IPS-20b (cell line): ENCODE measurements around the gene EIF4E1B.

Experiments
- H3K27ac ChIP-seq: one replicate; pipeline ENCODE4 v1.5.1; 2013; ENCODE audit warnings: low read length
- H3K27me3 ChIP-seq: 2 replicates; pipeline ENCODE4 v1.6.1; 2013; ENCODE audit warnings: mild to moderate bottlenecking, low read length, inconsistent platforms; ENCODE audit not compliant: insufficient read depth
- H3K36me3 ChIP-seq: 2 replicates; pipeline ENCODE4 v1.6.1; 2013; ENCODE audit warnings: low read depth, mild to moderate bottlenecking, inconsistent platforms, low read length, moderate library complexity; ENCODE audit not compliant: insufficient read depth
- H3K4me1 ChIP-seq: 2 replicates; pipeline ENCODE4 v1.6.1; 2013; ENCODE audit warnings: mild to moderate bottlenecking, control low read depth, inconsistent platforms, low read length, moderate library complexity; ENCODE audit not compliant: insufficient read depth
- H3K4me3 ChIP-seq: 2 replicates; pipeline ENCODE4 v1.5.1; 2013; ENCODE audit warnings: mild to moderate bottlenecking, low read length, inconsistent platforms
- H3K9ac ChIP-seq: 2 replicates; pipeline ENCODE4 v1.6.1; 2013; ENCODE audit warnings: low read depth, mild to moderate bottlenecking, inconsistent platforms, low read length, moderate library complexity
- H3K9me3 ChIP-seq: 2 replicates; pipeline ENCODE4 v1.6.1; 2013; ENCODE audit warnings: mild to moderate bottlenecking, low read depth, low read length, inconsistent platforms; ENCODE audit not compliant: insufficient read depth

Gene EIF4E1B

DNA sequence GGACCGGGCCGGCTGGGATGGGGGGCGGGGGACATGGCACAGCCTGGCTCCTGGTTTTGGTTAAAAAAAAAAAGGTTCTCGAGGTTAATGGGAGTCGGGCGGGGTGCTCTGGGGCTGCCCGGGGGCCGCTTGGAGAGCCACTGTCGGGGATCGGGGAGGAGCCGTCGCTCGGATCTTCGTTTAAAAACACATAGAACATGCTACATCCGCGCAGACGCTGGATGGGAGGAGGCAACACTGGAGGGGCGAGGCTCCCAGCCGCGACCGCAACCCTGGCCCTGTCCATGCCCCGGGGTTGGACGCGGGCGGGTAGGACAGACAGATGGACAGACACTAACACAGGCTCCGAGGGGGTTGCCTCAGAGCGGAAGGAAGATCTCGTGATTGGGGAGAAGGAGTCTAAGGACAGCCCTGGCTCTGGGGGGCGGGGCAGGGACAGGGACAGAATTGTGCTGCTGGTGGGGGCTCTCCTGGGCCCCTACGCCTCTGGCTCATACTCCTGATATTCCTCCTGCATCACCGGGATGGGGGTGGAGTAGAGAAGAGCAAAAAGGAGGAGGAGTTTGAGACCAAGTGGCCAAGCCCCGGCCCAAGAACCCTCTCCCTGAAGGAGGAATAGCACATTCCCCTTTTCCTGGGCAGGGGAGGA is 10.0 kb upstream of the EIF4E1B start:
- no peaks in the 10 kb centered on the region; the same call in 1 of the 2 replicates for H3K4me1 ChIP-seq
- no peaks in the 10 kb centered on the region for H3K36me3 ChIP-seq
- no peak overlapping the region for H3K9ac ChIP-seq
- peak overlapping the region; percentile 53; the same call in 1 of the 2 replicates for H3K4me3 ChIP-seq
- H3K27me3 ChIP-seq, result peaks cover 87% of the 10 kb centered on the region
- no peaks in the 10 kb centered on the region for H3K9me3 ChIP-seq
- no peak overlapping the region for H3K27ac ChIP-seq

DNA sequence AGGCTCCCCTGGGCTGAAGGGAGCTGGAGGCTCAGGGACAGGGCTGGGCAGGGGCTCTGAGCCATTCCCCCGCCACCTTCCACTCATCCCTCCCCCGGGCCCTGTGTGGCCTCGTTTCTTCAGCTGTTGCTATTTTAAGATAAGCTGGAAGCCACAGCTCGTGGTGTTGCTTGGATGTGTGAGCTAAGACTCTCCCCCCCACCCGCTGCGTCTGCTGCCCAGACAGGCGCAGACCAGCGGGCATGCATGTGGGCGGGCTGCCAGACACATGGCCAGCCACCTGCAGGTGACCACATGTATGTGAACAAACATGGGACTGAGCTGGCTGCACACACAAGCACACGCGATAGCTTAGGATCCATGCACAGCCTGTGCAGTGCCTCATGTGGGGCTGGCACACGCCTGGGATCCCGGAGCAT is 8.8 kb upstream of the EIF4E1B start:
- H3K4me3 ChIP-seq, result no peak overlapping the region
- no peaks in the 10 kb centered on the region for H3K9me3 ChIP-seq

DNA sequence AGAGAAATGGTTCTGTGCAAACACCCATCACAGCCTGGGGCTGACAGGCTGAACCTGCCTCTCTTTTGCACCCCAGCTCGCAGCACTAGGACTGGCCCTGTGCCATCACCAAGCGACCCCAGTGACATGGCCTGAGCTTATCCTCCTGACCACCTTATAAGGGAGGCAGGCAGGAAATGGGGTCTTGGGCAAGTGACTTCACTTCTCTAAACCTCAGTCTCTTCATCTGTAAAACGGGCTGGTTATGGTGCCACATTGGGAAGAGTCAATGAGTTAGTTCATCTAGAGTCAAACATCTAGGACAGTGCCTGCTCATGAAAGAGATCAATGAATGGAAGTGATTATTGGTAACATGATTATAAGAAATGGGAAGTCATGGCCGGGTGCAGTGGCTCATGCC is 6.3 kb upstream of the EIF4E1B start:
- H3K4me3 ChIP-seq, result no peak overlapping the region
- no peak overlapping the region for H3K27ac ChIP-seq
- H3K4me1 ChIP-seq, result peaks cover 6% of the 10 kb centered on the region
- no peaks in the 10 kb centered on the region for H3K9me3 ChIP-seq
- peaks cover 88% of the 10 kb centered on the region for H3K27me3 ChIP-seq
- no peaks in the 10 kb centered on the region for H3K36me3 ChIP-seq
- H3K9ac ChIP-seq, result no peak overlapping the region

More for the DNA sequence above, 8.8 kb upstream of the EIF4E1B start:
- no peaks in the 10 kb centered on the region; the same call in 1 of the 2 replicates for H3K4me1 ChIP-seq
- no peak overlapping the region for H3K9ac ChIP-seq
- H3K27ac ChIP-seq, result no peak overlapping the region
- no peaks in the 10 kb centered on the region for H3K36me3 ChIP-seq
- peaks cover 87% of the 10 kb centered on the region for H3K27me3 ChIP-seq

DNA sequence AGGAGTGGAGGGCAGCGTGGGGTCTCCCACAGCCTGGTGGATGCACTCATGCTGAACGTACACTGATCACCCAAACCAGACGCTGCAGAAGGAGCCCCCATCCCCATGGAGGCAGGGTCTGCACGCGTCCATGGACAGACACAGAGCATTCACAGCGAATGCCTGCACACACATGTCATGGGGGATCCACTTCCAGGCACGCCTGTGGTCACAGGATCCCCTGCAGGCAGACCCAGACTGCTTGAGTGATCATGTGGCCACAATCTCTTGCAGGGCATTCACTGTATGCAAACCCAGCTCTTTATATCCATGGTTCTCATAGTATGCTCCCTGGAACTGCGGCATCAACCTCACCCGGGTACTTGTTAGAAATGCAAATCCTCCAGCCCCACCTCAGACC is 5.5 kb upstream of the EIF4E1B start:
- Histone ChIP-seq H3K27ac (no peak overlapping the region), H3K9me3 (no peaks in the 10 kb centered on the region), H3K4me1 (peaks cover 6% of the 10 kb centered on the region), H3K4me3 (no peak overlapping the region), H3K36me3 (no peaks in the 10 kb centered on the region), H3K27me3 (peaks cover 88% of the 10 kb centered on the region), H3K9ac (no peak overlapping the region)

DNA sequence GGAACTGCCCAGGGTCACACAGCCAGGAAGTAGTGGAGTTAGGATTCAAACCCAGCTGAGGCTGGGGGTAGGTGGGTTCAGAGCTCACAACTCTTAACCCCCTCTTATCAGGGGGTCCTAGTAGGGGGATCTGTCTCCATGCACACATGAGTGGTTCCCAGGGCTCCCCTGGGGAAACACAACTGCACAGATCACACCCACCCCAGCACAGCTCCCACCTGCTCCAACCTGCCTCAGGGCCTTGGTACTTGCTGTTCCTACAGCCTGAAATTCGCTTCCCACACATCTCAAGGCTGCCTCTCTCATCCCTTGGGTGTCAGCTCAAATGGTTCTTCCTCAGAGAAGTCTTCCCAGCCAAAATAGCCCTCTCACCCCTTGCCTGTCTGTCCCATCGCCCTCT is 5.0 kb upstream of the EIF4E1B start:
- H3K4me1 ChIP-seq, result peaks cover 6% of the 10 kb centered on the region
- H3K9ac ChIP-seq, result no peak overlapping the region
- H3K27me3 ChIP-seq, result peaks cover 86% of the 10 kb centered on the region
- no peaks in the 10 kb centered on the region for H3K9me3 ChIP-seq
- H3K27ac ChIP-seq, result no peak overlapping the region
- no peaks in the 10 kb centered on the region for H3K36me3 ChIP-seq
- H3K4me3 ChIP-seq, result no peak overlapping the region

DNA sequence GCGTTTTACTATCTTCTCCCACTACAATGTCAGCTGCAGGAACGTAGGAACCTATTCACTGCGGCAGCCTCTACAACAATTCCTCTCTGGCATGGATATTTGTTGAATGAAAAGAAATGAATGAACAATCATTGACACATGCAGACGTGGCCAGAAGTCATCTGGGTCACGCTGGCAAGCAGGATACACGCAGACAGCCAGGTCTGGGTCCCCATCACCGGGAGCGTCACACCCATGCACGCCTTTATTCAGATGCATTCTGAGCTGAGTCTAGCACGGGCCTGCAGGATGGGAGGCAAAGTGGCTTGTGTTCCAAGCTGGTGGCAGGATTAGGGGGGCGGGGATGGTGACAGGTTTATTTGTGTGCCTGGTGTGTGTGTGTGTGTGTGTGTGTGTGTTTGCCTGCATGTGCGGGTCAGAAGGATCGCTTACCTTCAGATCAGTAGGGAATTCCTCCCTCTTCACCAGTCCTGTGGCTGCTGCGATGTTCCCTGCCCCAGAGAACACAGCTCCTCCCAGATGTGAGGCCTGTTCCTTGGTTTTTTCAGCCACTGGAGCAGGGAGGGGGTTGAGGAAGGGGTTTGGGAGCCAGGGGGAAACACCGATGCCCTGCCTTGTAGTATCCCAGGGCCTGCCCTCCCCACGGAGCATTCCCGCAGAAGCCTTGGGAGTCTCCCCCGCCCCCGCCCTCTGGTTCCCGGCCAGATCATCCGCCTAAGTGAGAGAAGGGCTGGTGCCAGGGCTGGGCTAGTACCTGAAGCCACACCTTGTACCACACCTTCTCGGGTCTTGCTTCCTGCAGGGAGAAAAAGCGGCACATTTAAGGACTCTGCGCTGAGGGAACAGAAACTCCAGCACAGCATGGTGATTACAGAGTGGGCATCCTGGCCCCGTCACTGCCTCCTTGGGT is 4.3 kb upstream of the EIF4E1B start:
- no peak overlapping the region for H3K9ac ChIP-seq
- peaks cover 10% of the 10 kb centered on the region for H3K4me1 ChIP-seq
- H3K27ac ChIP-seq, result no peak overlapping the region
- peaks cover 86% of the 10 kb centered on the region for H3K27me3 ChIP-seq
- no peaks in the 10 kb centered on the region for H3K36me3 ChIP-seq
- H3K9me3 ChIP-seq, result no peaks in the 10 kb centered on the region
- H3K4me3 ChIP-seq, result no peak overlapping the region

DNA sequence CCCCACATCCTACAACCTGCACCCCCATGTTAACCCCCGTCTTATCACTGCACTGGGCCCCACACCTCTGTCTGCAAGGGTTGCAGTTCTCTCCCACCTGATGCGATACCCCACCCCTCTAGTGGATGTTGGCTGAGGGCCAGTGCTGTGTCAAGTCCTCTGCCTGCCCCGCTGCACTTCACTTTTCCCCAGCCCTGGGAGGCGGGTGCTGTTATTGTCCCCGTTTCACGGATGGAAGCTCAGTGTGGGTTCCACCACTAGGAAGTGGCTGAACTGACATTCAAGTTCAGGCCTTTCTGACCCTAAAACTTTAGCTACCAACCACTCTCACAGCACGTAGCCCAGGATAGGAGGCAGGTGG is 3.6 kb upstream of the EIF4E1B start:
- Histone ChIP-seq H3K9ac (no peak overlapping the region), H3K4me1 (peaks cover 10% of the 10 kb centered on the region), H3K4me3 (no peak overlapping the region), H3K36me3 (no peaks in the 10 kb centered on the region), H3K9me3 (no peaks in the 10 kb centered on the region), H3K27ac (no peak overlapping the region), H3K27me3 (peaks cover 86% of the 10 kb centered on the region)

DNA sequence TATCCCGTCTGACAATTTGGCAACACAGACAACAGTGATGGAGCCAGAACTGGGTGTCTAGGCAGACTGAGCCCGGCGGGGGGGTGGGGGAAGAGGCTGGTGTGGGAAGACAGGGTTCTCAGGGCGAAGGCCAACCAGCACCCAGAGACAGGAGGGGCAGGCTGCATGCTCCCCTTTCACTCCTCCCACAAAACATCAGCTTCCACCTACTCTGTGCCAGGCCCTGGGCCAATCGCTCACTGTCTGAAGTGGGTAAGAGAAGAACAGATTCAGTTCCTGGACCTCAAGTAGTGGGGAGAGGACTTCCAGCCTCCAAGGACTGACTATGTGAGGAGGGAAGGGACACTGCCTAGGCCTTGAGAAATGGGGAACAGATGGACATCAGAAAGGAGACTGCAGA is 2.9 kb upstream of the EIF4E1B start:
- no peaks in the 10 kb centered on the region for H3K36me3 ChIP-seq
- peaks cover 10% of the 10 kb centered on the region for H3K4me1 ChIP-seq
- no peaks in the 10 kb centered on the region for H3K9me3 ChIP-seq
- no peak overlapping the region for H3K9ac ChIP-seq
- H3K27ac ChIP-seq, result no peak overlapping the region
- no peak overlapping the region for H3K4me3 ChIP-seq
- peaks cover 91% of the 10 kb centered on the region for H3K27me3 ChIP-seq

DNA sequence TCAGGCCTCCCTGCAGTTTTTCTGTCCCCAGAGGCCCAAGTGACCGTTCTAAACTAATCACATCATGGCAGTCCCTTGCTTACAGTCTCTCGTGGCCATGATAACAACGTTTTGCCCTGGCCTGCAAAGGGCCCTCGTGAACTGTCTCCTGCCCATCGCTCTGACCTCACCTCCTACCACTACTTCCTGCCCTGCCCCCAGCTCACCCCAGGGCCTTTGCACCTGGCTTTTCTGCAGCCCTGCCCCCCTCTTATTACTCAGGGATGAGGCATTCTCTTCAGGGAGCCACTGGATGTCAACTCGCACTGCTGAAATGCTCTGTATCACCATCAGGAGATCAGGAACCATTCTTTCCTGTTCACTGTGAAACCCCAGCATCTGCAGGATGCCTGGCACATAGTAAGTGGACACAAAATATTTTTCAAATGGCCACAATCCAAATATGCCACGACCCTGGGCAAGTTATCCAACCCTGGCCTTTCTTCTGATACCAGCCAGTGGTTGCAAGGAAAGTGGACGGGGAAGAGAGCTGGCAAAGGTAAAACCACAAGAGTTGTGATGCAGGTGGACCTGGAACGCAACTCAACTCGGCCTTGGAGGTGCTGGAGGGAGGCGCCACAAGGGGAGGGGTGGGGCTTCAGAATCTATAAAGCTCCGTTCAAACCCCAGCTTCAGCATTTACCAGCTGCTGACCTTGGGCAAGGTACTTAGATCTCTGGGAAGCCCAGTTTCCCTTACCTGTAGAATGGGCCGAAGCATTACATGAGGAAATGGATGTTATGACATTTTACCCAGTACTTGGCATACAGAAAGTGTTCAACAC is 1.9 kb upstream of the EIF4E1B start:
- H3K27me3 ChIP-seq, result peaks cover 92% of the 10 kb centered on the region

DNA sequence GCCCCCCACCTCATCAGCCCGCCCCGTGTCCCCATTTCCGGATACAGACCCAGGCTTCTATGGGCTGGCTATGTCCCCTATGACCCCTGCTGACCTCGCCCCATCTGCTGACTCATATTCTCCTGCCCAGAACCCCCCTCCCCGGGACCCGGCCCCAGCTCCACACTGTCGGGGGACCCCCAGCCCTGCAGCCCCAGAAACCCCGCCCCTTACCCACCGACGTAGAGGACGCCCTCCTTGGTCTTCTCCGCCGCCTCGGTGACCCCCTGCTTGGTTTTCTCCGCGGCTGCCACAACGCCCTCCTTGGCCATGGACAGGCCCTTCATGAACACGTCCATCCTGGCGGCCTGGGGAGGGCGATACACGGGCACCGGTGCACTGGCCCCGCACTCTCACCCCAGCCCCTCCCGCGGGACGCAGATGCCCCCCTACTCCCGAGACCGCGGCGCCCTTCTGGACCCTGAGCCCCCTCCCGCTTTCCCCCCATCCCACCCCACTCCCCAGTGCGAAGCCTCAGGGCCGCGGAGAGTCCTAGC is 1.1 kb upstream of the EIF4E1B start:
- H3K4me1 ChIP-seq, result peaks cover 13% of the 10 kb centered on the region
- no peaks in the 10 kb centered on the region for H3K9me3 ChIP-seq
- no peak overlapping the region for H3K9ac ChIP-seq
- peaks cover 92% of the 10 kb centered on the region for H3K27me3 ChIP-seq
- H3K4me3 ChIP-seq, result peak overlapping the region; percentile 79; the same call in 1 of the 2 replicates
- H3K27ac ChIP-seq, result no peak overlapping the region
- no peaks in the 10 kb centered on the region for H3K36me3 ChIP-seq

More for the DNA sequence above, 1.9 kb upstream of the EIF4E1B start:
- H3K4me1 ChIP-seq, result peaks cover 11% of the 10 kb centered on the region
- H3K9me3 ChIP-seq, result no peaks in the 10 kb centered on the region
- H3K9ac ChIP-seq, result no peak overlapping the region
- no peaks in the 10 kb centered on the region for H3K36me3 ChIP-seq
- no peak overlapping the region for H3K27ac ChIP-seq
- peak overlapping the region; percentile 79; the same call in 1 of the 2 replicates for H3K4me3 ChIP-seq

DNA sequence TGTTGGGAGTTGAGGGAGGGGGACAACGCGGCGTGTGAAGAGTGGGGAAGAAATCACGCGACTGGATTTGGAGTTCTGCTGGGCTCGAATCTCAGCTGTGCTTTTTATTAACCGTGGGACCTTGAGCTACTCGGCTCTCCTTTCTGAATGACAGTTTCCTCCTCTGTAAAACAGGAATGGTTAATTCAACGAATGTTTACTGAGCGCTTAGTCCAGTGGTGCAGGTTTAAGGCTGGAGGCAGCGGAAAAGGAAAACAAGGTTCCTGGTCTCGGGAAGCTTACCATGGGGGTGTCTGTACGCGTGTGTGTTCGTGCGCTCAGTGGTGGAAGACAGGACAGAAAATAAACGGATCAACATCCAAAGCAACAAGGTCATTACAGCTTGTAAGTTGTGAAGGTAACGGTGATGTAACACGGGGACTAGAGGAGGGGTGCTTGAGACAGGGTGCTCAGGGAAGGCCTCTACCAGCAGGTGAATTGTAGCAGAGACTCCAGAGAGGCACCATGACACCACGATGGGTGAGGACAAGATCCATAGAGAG is 277 bp downstream of the EIF4E1B start:
- Histone ChIP-seq H3K27me3 (peaks cover 83% of the 10 kb centered on the region), H3K27ac (no peak overlapping the region), H3K9ac (no peak overlapping the region), H3K36me3 (no peaks in the 10 kb centered on the region), H3K9me3 (no peaks in the 10 kb centered on the region), H3K4me3 (peak overlapping the region; percentile 79), H3K4me1 (peaks cover 13% of the 10 kb centered on the region)
